ACHN (cell line): Measurements from ENCODE around the gene KRT7.
A peak's percentile ranks its signal among the peaks of the same experiment; 100 is the strongest.

ENCODE experiments used
- DNase-seq: peaks from one replicate; pipeline ENCODE4 v3.0.0-alpha.2; 2015
- in situ Hi-C: cut with HindIII; loops from 2 replicates; pipeline ENCODE4 v1.10.0; 2017; ENCODE audit warnings: low sequenced_read_pairs, low pct_ligation_motif_present, low pct_unique_long_range_greater_than_20kb

KRT7 gene

GRCh38 chr12:52232674-52233461 lies at the start of gene KRT7:
KRT7 (plus strand) TSS chr12:52233243; CDS start chr12:52233297, 54 bp downstream.
- in situ Hi-C loops = no loop called here
- DNase-seq = no peak

GRCh38 chr12:52183544-52183910 lies 49.5 kb upstream of the KRT7 start:
- in situ Hi-C loops = no loop called here
- no peak for DNase-seq

- no peak for DNase-seq
- in situ Hi-C loops = no loop called here
Observed at GRCh38 chr12:52183971-52184370, 49.1 kb upstream of the KRT7 start.

- in situ Hi-C loops = no loop called here
- no peak for DNase-seq
Observed at GRCh38 chr12:52184813-52185212, 48.2 kb upstream of the KRT7 start.

GRCh38 chr12:52185400-52185967 lies 47.6 kb upstream of the KRT7 start:
- in situ Hi-C loops = no loop called here
- no peak for DNase-seq

- in situ Hi-C loops = no loop called here
- peak; percentile 86 for DNase-seq
Observed at GRCh38 chr12:52186118-52186840, 46.8 kb upstream of the KRT7 start.

GRCh38 chr12:52187206-52187605 lies 45.8 kb upstream of the KRT7 start:
- DNase-seq = no peak
- in situ Hi-C loops = no loop called here

GRCh38 chr12:52187640-52188039 lies 45.4 kb upstream of the KRT7 start:
- in situ Hi-C loops = no loop called here
- no peak for DNase-seq

GRCh38 chr12:52188658-52189057 lies 44.4 kb upstream of the KRT7 start:
- in situ Hi-C loops = no loop called here

GRCh38 chr12:52189376-52190174 lies 43.5 kb upstream of the KRT7 start:
- peak; percentile 96 for DNase-seq
- in situ Hi-C loops = no loop called here

More at GRCh38 chr12:52188658-52189057, 44.4 kb upstream of the KRT7 start:
- no peak for DNase-seq

GRCh38 chr12:52190860-52191729 lies 41.9 kb upstream of the KRT7 start:
- DNase-seq = peak; percentile 86
- in situ Hi-C loops = no loop called here

- in situ Hi-C loops = no loop called here
- DNase-seq = peak; percentile 100
Observed at GRCh38 chr12:52191841-52192791, 40.9 kb upstream of the KRT7 start, which contains the start of gene KRT80. KRT80 (minus strand) TSS chr12:52192014; CDS start chr12:52191902, 112 bp downstream.

GRCh38 chr12:52193532-52193931 lies 39.5 kb upstream of the KRT7 start:
- in situ Hi-C loops = no loop called here
- no peak for DNase-seq

GRCh38 chr12:52193991-52194390 lies 39.1 kb upstream of the KRT7 start:
- in situ Hi-C loops = no loop called here

GRCh38 chr12:52195065-52195730 lies 37.8 kb upstream of the KRT7 start:
- no peak for DNase-seq
- in situ Hi-C loops = no loop called here

More at GRCh38 chr12:52193991-52194390, 39.1 kb upstream of the KRT7 start:
- DNase-seq = no peak
